T-cell (primary cell): ENCODE data around the gene CTTNBP2NL. TPM values are rescaled to one million over a fixed set of nuclear protein-coding genes. Genes with fewer than 3 reads are reported as not detected.
"Not testable (repeated sequence)": the region's sequence is repeated elsewhere in the genome, so short reads cannot be mapped to it uniquely, and the experiment has no call there.

Experiments
- ATAC-seq, 4 experiments: fragments of 200-7000 bp in 3 of 4; fragments of 150-1000 bp in 1 of 4; cut with Tn5 transposase; replicated peaks in 1 of 4; 1 replicate in 3 of 4; 2 replicates in 1 of 4; pipeline ENCODE4 v1.10.0; 2021; ENCODE audit warnings: moderate library complexity in 3 of 4, mild to moderate bottlenecking in 2 of 4, moderate number of reproducible peaks in 1 of 4
- CTCF ChIA-PET, 2 donors: fragments of 300-600 bp; sonication (Branson Sonifier 250); formaldehyde crosslinking; loops; one replicate each; lab custom pipeline; 2022; ENCODE audit warnings: antibody characterized with exemption in 2 of 2; lab: Charles Lee
- POLR2A ChIA-PET, 2 donors: fragments of 300-600 bp; sonication (Branson Sonifier 250); formaldehyde crosslinking; loops; one replicate each; lab custom pipeline; 2022; ENCODE audit warnings: antibody characterized with exemption in 2 of 2; lab: Charles Lee
- DNase-seq, 35 experiments: peaks; one replicate each; pipeline versions ENCODE4 v3.0.0 to v3.0.0-alpha.2; 2013 to 2023
- H3K27ac ChIP-seq: one replicate; pipeline ENCODE4 v1.5.1; 2013; ENCODE audit warnings: low read length
- H3K27me3 ChIP-seq, 2 experiments: replicated peaks in 1 of 2; 1 replicate in 1 of 2; 2 replicates in 1 of 2; pipeline versions ENCODE4 v1.6.1 to v1.7.0; 2013; ENCODE audit warnings: low read length in 1 of 2, mixed read lengths in 1 of 2; ENCODE audit not compliant: control insufficient read depth in 2 of 2, insufficient read depth in 2 of 2; ENCODE audit errors: extremely low read depth in 1 of 2
- H3K36me3 ChIP-seq, 2 donors: 1 replicate in 1 of 2; 2 replicates in 1 of 2; pipeline versions ENCODE4 v1.6.1 to v1.7.0; 2013; ENCODE audit warnings: low read length in 1 of 2; ENCODE audit not compliant: control insufficient read depth in 2 of 2, insufficient read depth in 1 of 2; ENCODE audit errors: extremely low read depth in 1 of 2
- H3K4me1 ChIP-seq, 2 experiments: 1 replicate in 1 of 2; 2 replicates in 1 of 2; pipeline versions ENCODE4 v1.6.1 to v1.7.0; 2013; ENCODE audit warnings: low read length in 2 of 2, mixed read lengths in 1 of 2; ENCODE audit not compliant: insufficient read depth in 2 of 2, control insufficient read depth in 1 of 2; ENCODE audit errors: extremely low read depth in 1 of 2
- H3K4me3 ChIP-seq, 2 donors: 1 replicate in 1 of 2; 2 replicates in 1 of 2; pipeline versions ENCODE4 v1.5.1 to v1.7.0; 2013; ENCODE audit warnings: mild to moderate bottlenecking in 2 of 2, low read length in 1 of 2, moderate library complexity in 1 of 2; ENCODE audit not compliant: control insufficient read depth in 1 of 2; ENCODE audit errors: extremely low read depth in 1 of 2
- H3K9me3 ChIP-seq: 2 replicates; pipeline ENCODE4 v1.7.0; 2013
- H3K27ac Mint-ChIP-seq, 2 donors: one replicate each; pipeline ENCODE4 v1.8.0; 2020 to 2021; ENCODE audit warnings: mild to moderate bottlenecking in 2 of 2, mixed read lengths in 2 of 2
- H3K27me3 Mint-ChIP-seq, 2 donors: one replicate each; pipeline ENCODE4 v1.8.0; 2021 to 2022; ENCODE audit warnings: mixed read lengths in 2 of 2
- H3K36me3 Mint-ChIP-seq: one replicate; pipeline ENCODE4 v1.8.0; 2021; ENCODE audit warnings: mixed read lengths
- H3K4me1 Mint-ChIP-seq, 3 donors: one replicate each; pipeline ENCODE4 v1.8.0; 2020 to 2022; ENCODE audit warnings: mixed read lengths in 3 of 3, mild to moderate bottlenecking in 1 of 3
- H3K4me3 Mint-ChIP-seq, 3 donors: one replicate each; pipeline ENCODE4 v1.8.0; 2020 to 2022; ENCODE audit warnings: mild to moderate bottlenecking in 3 of 3, mixed read lengths in 3 of 3, moderate library complexity in 3 of 3
- H3K9me3 Mint-ChIP-seq, 3 donors: one replicate each; pipeline ENCODE4 v1.8.0; 2020 to 2022; ENCODE audit warnings: mixed read lengths in 3 of 3
- WGBS: methylation state at CpG from one replicate; pipeline ENCODE4 v1.1.5; 2013; ENCODE audit warnings: missing lambda C conversion rate; ENCODE audit not compliant: insufficient coverage; 5-methylcytosine and 5-hydroxymethylcytosine counted together
- total RNA-seq, 35 experiments: library from RNA in 6 of 35; stranded (reverse) in 6 of 35; fragments of 120-200 nt in 1 of 35; gene quantifications; one replicate each; pipeline versions ENCODE4 v1.2.1 to v1.2.4 and lab custom pipeline; 2013 to 2026

CTTNBP2NL gene
- total RNA-seq, 5 donors from 2014 or later (not counting 1 experiment from before 2014, with no cell fraction given): 0.37 to 1.1 (median 0.51) TPM

DNA sequence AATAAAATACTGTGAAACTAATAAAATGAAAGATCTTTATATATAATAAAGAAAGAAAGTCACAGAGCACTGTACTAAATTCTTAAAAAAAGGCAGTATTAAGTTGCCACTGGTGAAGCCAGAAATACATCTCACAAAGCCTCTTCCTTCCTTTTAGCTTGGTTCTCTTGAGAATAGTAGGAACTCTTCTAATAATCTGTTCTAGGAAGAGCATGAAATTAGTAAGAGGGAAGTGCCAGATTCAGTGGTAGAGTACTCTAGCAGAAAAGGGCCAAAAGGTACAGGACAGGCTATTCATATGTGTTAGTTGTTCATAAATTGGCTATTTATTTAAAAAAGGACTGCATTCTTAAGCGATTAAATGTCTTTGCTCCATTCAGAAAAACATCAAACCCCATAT, 33.7 kb downstream of the CTTNBP2NL start:
- Mint-ChIP-seq H3K9me3 (no peaks in the 10 kb centered on the region), H3K27me3 (peaks cover 7 to 8% of the 10 kb centered on the region in 2 donors), H3K4me3 (no peak overlapping the region), H3K4me1 (no peaks in the 10 kb centered on the region), H3K36me3 (no peaks in the 10 kb centered on the region), H3K27ac (no peak overlapping the region)
- H3K9me3 ChIP-seq: no peaks in the 10 kb centered on the region
- no peak overlapping the region for H3K27ac ChIP-seq
- no peaks in the 10 kb centered on the region for H3K27me3 ChIP-seq
- ATAC-seq (no peak), DNase-seq (no peak)
- no peaks in the 10 kb centered on the region for H3K36me3 ChIP-seq
- POLR2A ChIA-PET: interaction anchor here in 1 of 2 donors (0.6 kb wide), 1 partner anchor 32 kb away, joined by 3 read pairs; no protein-coding TSS in a partner anchor
- CTCF ChIA-PET: no interaction called here
- no peaks in the 10 kb centered on the region for H3K4me1 ChIP-seq
- WGBS: no CpG with 5 or more reads among the region's 1 CpG
- H3K4me3 ChIP-seq: no peak overlapping the region

DNA sequence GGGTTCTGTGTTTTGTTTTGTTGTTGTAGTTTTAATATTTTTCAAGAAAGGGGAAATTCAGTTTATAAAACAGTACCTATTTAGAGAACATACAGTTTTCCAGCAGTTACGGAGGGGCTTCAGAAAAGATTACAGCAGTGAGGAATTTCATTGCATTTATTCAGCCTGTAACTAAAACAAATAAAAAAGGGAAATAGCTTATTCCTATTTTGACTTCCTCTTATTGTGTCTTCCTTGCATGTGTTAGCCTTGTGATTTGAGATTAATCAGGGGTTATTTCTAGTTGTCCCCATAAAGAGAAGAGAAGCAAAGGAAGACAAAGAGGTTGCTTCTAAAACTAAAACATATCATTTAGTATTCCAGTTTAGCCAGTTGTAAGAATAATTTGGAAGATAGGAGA, 35.0 kb downstream of the CTTNBP2NL start:
- Mint-ChIP-seq H3K9me3 (no peaks in the 10 kb centered on the region), H3K27me3 (peaks cover 6 to 9% of the 10 kb centered on the region in 2 donors), H3K4me1 (no peaks in the 10 kb centered on the region), H3K4me3 (no peak overlapping the region), H3K27ac (no peak overlapping the region), H3K36me3 (no peaks in the 10 kb centered on the region)
- Histone ChIP-seq H3K36me3 (no peaks in the 10 kb centered on the region), H3K9me3 (no peaks in the 10 kb centered on the region), H3K27ac (no peak overlapping the region), H3K4me3 (no peak overlapping the region), H3K27me3 (no peaks in the 10 kb centered on the region), H3K4me1 (no peaks in the 10 kb centered on the region)
- ChIA-PET POLR2A (no interaction called here), CTCF (no interaction called here)
- no peak for ATAC-seq
- no CpG with 5 or more reads among the region's 1 CpG for WGBS
- DNase-seq: no peak

DNA sequence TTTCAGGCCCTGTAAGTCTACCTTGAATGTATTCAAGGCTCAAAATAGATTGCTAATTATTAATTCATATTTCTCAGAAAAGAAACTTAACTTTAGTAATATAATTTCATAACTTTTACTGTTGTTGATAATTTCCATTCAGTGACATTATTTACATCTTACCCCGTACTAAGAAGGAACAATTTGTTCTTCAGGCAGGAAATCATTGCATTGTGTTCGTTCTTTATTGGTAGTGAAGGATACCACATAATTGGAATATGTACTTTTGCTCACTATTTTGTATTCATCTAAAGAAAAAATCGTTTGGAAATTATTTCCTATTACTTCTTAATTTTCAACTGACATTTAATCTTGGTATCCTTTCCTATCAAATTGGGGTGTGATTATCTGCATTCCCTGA, 39.4 kb downstream of the CTTNBP2NL start:
- WGBS: no CpG with 5 or more reads among the region's 3 CpGs
- H3K27ac Mint-ChIP-seq: no peak overlapping the region
- Histone ChIP-seq H3K9me3 (no peaks in the 10 kb centered on the region), H3K27ac (no peak overlapping the region), H3K4me3 (no peak overlapping the region), H3K27me3 (no peaks in the 10 kb centered on the region), H3K36me3 (no peaks in the 10 kb centered on the region), H3K4me1 (no peaks in the 10 kb centered on the region)
- no peaks in the 10 kb centered on the region for H3K9me3 Mint-ChIP-seq
- no peaks in the 10 kb centered on the region for H3K4me1 Mint-ChIP-seq
- peaks cover 9 to 10% of the 10 kb centered on the region in 2 donors for H3K27me3 Mint-ChIP-seq
- POLR2A ChIA-PET: no interaction called here
- no peak overlapping the region for H3K4me3 Mint-ChIP-seq
- ATAC-seq: no peak
- DNase-seq: no peak
- no peaks in the 10 kb centered on the region for H3K36me3 Mint-ChIP-seq
- CTCF ChIA-PET: interaction anchor here (0.6 to 0.7 kb wide), 2 partner anchors 555 to 897 kb away, joined by 3 read pairs; no protein-coding TSS in a partner anchor

DNA sequence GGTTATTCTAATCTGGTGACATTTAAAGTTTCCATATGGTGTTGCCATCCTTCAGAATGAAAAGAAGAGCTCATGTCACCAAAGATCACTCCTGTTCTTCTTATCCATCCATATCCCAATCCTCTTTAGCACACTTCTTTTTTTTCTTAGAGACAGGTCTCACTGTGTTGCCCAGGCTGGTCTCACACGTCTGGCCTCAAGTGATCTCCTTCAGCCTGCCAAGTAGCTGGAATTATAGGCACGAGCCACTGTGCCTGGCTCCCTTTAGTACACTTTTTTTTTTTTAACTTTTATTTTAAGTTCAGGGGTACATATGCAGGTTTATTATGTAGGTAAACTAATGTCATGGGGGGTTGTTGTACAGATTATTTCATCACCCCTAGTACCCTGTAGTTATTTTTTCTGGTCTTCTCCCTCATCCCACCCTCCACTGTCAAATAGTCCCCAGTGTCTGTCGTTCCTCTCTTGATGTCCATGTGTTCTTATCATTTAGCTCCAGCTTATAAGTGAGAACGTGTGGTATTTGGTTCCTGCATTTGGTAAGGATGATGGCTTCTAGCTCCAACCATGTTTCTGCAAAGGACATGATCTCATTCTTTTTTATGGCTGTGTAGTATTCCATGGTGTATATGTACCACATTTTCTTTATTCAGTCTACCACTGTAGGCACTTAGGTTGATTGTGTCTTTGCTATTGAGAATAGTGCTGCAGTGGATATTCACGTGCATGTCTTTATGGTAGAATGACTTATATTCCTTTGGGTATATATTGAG, 40.6 kb downstream of the CTTNBP2NL start:
- Mint-ChIP-seq H3K27ac (no peak overlapping the region), H3K4me1 (no peaks in the 10 kb centered on the region), H3K4me3 (no peak overlapping the region), H3K9me3 (no peaks in the 10 kb centered on the region), H3K36me3 (no peaks in the 10 kb centered on the region), H3K27me3 (peaks cover 12 to 14% of the 10 kb centered on the region in 2 donors)
- no peak for ATAC-seq
- Histone ChIP-seq H3K4me1 (no peaks in the 10 kb centered on the region), H3K4me3 (no peak overlapping the region), H3K9me3 (no peaks in the 10 kb centered on the region), H3K36me3 (no peaks in the 10 kb centered on the region), H3K27me3 (no peaks in the 10 kb centered on the region), H3K27ac (no peak overlapping the region)
- ChIA-PET POLR2A (interaction anchor here in 1 of 2 donors (0.5 kb wide), 1 partner anchor 9 kb away, joined by 3 read pairs; no protein-coding TSS in a partner anchor), CTCF (interaction anchor here in 1 of 2 donors (0.5 kb wide), 1 partner anchor 10 kb away, joined by 3 read pairs; no protein-coding TSS in a partner anchor)
- 100% methylated on average over 1 of the region's 5 CpGs for WGBS
- DNase-seq: no peak

DNA sequence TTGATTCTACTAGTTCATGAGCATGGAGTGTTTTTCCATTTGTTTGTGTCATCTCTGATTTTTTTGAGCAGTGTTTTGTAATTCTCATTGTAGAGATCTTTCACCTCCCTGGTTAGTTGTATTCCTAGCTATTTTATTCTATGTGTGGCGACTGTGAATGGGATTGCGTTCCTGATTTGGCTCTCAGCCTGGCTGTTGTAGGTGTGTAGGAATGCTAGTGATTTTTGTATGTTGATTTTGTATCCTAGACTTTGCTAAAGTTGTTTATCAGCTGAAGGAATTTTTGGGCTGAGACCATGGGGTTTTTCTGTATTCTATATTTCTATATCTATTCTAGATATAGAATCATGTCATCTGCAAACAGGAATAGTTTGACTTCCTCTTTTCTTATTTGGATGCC, 42.1 kb downstream of the CTTNBP2NL start:
- H3K4me1 ChIP-seq, H3K9me3 Mint-ChIP-seq, H3K36me3 Mint-ChIP-seq, POLR2A ChIA-PET, H3K9me3 ChIP-seq, H3K4me1 Mint-ChIP-seq, H3K4me3 ChIP-seq, DNase-seq, H3K36me3 ChIP-seq, H3K27ac Mint-ChIP-seq, ATAC-seq, H3K27me3 ChIP-seq, H3K4me3 Mint-ChIP-seq, H3K27ac ChIP-seq, CTCF ChIA-PET: not testable (repeated sequence)
- peaks cover 12 to 18% of the 10 kb centered on the region in 2 donors for H3K27me3 Mint-ChIP-seq
- WGBS: no CpG with 5 or more reads among the region's 2 CpGs

DNA sequence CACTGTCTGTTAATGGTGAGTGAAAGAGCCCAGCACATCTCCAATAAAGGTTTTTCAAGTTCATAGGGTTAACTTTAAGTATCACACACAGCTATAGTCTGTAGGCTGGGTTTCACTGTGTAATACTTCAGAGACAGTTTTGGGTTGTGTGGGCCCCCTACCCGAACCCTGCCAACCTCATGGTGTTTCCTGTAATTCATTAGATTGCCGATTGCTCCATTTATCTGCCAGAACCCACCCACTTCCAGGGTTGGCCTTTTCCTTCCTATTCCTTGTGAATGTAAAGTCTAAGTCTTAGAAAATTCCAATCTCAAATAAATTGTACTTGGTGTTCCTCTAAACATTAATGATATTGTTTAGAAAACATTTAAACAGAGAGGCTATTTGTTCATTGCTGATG, 43.6 kb downstream of the CTTNBP2NL start:
- POLR2A ChIA-PET: no interaction called here
- no peak overlapping the region for H3K4me3 Mint-ChIP-seq
- ATAC-seq (no peak), DNase-seq (no peak)
- WGBS: no CpG with 5 or more reads among the region's 2 CpGs
- Histone ChIP-seq H3K9me3 (no peaks in the 10 kb centered on the region), H3K4me3 (no peak overlapping the region), H3K36me3 (no peaks in the 10 kb centered on the region), H3K27ac (no peak overlapping the region), H3K27me3 (peaks cover 0 to 4% of the 10 kb centered on the region in 2 experiments), H3K4me1 (no peaks in the 10 kb centered on the region)
- peaks cover 10 to 11% of the 10 kb centered on the region in 2 donors for H3K27me3 Mint-ChIP-seq
- H3K9me3 Mint-ChIP-seq: no peaks in the 10 kb centered on the region
- H3K27ac Mint-ChIP-seq: no peak overlapping the region
- CTCF ChIA-PET: interaction anchor here in 1 of 2 donors (0.6 to 1.0 kb wide), 2 partner anchors 32 to 34 kb away, joined by 3 to 5 read pairs; no protein-coding TSS in a partner anchor
- H3K36me3 Mint-ChIP-seq: no peaks in the 10 kb centered on the region
- no peaks in the 10 kb centered on the region for H3K4me1 Mint-ChIP-seq
